Tibial nerve (tissue), 4 donors: ENCODE data around the gene PPP1R11. TPM values are rescaled to one million over a fixed set of nuclear protein-coding genes. Genes with fewer than 3 reads are reported as not detected.
A peak's percentile ranks its signal among the peaks of the same experiment; 100 is the strongest.
"Not testable (repeated sequence)": the region's sequence is repeated elsewhere in the genome, so short reads cannot be mapped to it uniquely, and the experiment has no call there.

ENCODE experiments used
- DNase-seq, 2 donors: peaks; one replicate each; pipeline ENCODE4 v3.0.0-alpha.2; 2019; ENCODE audit warnings: low spot score in 2 of 2
- H3K27ac ChIP-seq, 4 donors: fragments of 200-600 bp; sonication (generic) in 3 of 4; one replicate each; pipeline ENCODE4 v1.5.1; 2017 to 2019; ENCODE audit warnings: mild to moderate bottlenecking in 1 of 4
- H3K27me3 ChIP-seq, 2 donors: fragments of 200-600 bp; sonication (generic) in 1 of 2; one replicate each; pipeline versions ENCODE4 v1.5.1 to v1.6.0; 2017 to 2019
- H3K36me3 ChIP-seq, 3 donors: fragments of 200-600 bp; sonication (generic); one replicate each; pipeline ENCODE4 v1.5.1; 2018 to 2019
- H3K4me1 ChIP-seq, 4 donors: fragments of 200-600 bp; sonication (generic) in 3 of 4; one replicate each; pipeline ENCODE4 v1.5.1; 2017 to 2019
- H3K4me3 ChIP-seq, 4 donors: fragments of 200-600 bp; sonication (generic) in 3 of 4; one replicate each; pipeline ENCODE4 v1.5.1; 2017 to 2019; ENCODE audit warnings: mild to moderate bottlenecking in 1 of 4, moderate library complexity in 1 of 4
- H3K9me3 ChIP-seq, 4 donors: fragments of 200-600 bp; sonication (generic) in 3 of 4; one replicate each; pipeline ENCODE4 v1.5.1; 2017 to 2019
- EP300 ChIP-seq, 2 donors: sonication (generic); formaldehyde crosslinking; IDR thresholded peaks; one replicate each; pipeline ENCODE4 v1.6.1; 2017; ENCODE audit warnings: antibody characterized with exemption in 2 of 2, mild to moderate bottlenecking in 1 of 2
- POLR2A ChIP-seq, 2 donors: fragments of 450-650 bp; IDR thresholded peaks; one replicate each; pipeline ENCODE4 v1.6.1; 2017; ENCODE audit warnings: antibody characterized with exemption in 2 of 2, mild to moderate bottlenecking in 2 of 2, moderate library complexity in 2 of 2
- WGBS, 2 donors: methylation state at CpG; one replicate each; pipeline ENCODE4 v1.1.5; 2018; 5-methylcytosine and 5-hydroxymethylcytosine counted together
- total RNA-seq, 4 donors: library from RNA; depleted of rRNA; stranded (reverse); fragments of >200 nt; gene quantifications; one replicate each; pipeline ENCODE4 v1.1.0, GENCODE V29; 2016
- TF ChIP-seq, protein P1 (sequence below), 5 experiments: fragments of 200-600 bp in 3 of 5; fragments of 450-650 bp in 2 of 5; sonication (generic) in 3 of 5; IDR thresholded peaks; one replicate each; pipeline ENCODE4 v1.5.1; 2016 to 2019; ENCODE audit warnings: antibody characterized with exemption in 5 of 5, mild to moderate bottlenecking in 3 of 5, moderate library complexity in 2 of 5

PPP1R11 gene
- total RNA-seq, 4 donors from 2014 or later = 28.2 to 39.8 (median 34.2) TPM

DNA sequence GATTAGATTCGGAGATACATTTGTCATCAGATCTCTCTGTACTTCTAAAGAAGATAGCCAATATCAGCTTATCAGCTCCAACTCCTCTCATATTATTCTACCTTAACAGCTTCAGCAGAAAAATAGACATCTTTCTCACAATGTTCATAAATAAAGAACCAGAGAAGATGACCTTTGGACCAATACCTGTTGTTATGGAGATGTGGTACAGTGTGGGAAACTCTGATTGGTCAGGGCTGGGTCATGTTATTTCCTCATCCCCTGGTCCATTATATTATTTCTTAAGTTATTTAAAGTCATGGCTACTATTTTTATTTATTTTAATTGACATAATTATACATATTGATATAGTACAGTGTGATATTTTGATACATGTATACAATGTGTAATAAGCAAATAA lies 41.8 kb upstream of the PPP1R11 start:
- WGBS, 2 donors = 92 to 93% methylated on average over 1 of the region's 1 CpG
- Histone ChIP-seq H3K4me1 (no peaks in the 10 kb centered on the region), H3K36me3 (peaks cover 0 to 7% (median 0%) of the 10 kb centered on the region in 3 donors), H3K9me3 (no peaks in the 10 kb centered on the region), H3K27me3 (no peaks in the 10 kb centered on the region), H3K27ac (no peak overlapping the region), H3K4me3 (no peak overlapping the region)
- no peak for DNase-seq
- TF ChIP-seq POLR2A (IDR thresholded peaks at IDR 0.05) (no peak), EP300 (IDR thresholded peaks at IDR 0.05) (no peak)
- TF ChIP-seq, protein P1, sequence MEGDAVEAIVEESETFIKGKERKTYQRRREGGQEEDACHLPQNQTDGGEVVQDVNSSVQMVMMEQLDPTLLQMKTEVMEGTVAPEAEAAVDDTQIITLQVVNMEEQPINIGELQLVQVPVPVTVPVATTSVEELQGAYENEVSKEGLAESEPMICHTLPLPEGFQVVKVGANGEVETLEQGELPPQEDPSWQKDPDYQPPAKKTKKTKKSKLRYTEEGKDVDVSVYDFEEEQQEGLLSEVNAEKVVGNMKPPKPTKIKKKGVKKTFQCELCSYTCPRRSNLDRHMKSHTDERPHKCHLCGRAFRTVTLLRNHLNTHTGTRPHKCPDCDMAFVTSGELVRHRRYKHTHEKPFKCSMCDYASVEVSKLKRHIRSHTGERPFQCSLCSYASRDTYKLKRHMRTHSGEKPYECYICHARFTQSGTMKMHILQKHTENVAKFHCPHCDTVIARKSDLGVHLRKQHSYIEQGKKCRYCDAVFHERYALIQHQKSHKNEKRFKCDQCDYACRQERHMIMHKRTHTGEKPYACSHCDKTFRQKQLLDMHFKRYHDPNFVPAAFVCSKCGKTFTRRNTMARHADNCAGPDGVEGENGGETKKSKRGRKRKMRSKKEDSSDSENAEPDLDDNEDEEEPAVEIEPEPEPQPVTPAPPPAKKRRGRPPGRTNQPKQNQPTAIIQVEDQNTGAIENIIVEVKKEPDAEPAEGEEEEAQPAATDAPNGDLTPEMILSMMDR (IDR thresholded peaks at IDR 0.05) = no peak

DNA sequence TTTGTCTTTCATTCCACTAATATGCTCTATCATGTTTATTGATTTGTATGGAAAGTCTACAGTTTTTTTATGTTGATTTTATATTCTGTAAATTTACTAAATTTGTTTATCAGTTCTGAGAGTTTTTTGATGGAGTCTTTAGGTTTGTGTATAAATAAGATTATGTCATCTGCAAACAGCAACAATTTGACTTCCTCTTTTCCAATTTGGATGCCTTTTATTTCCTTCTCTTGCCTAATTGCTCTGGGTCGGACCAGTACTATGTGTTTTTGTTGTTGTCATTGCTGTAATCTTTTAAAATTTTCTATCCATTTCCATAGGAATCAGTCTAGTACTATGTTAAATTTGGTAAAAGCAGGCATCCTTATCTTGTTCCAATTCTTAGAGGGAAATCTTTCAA lies 37.4 kb upstream of the PPP1R11 start:
- H3K27me3 ChIP-seq = no peaks in the 10 kb centered on the region
- H3K27ac ChIP-seq = no peak overlapping the region
- DNase-seq = no peak
- peaks cover 0 to 16% (median 0%) of the 10 kb centered on the region in 3 donors for H3K36me3 ChIP-seq
- TF ChIP-seq EP300 (IDR thresholded peaks at IDR 0.05) (no peak), POLR2A (IDR thresholded peaks at IDR 0.05) (no peak)
- TF ChIP-seq, protein P1 (IDR thresholded peaks at IDR 0.05) = no peak
- 87 to 91% methylated on average over 1 of the region's 1 CpG for WGBS, 2 donors
- no peak overlapping the region for H3K4me3 ChIP-seq
- no peaks in the 10 kb centered on the region for H3K4me1 ChIP-seq
- H3K9me3 ChIP-seq = no peaks in the 10 kb centered on the region

DNA sequence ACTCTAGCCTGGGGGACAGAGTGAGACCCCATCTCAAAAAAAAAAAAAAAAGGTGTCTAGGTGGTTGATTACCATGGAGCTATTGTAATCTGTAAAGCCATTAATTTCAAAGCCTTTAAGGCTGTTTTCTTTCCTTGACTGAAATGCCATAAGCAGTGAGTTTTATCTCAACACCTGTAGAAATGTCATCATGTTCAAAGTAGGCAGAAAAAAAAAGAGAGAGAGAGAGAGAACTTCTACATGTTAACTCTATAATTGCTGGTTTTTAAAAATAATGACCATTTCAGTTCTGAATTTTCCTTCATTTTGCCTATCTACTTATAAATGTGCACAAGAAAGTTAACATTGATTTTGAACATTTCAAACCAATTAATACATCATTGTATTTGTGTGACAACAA lies 35.6 kb upstream of the PPP1R11 start:
- DNase-seq = no peak
- Histone ChIP-seq H3K27ac (no peak overlapping the region), H3K4me3 (no peak overlapping the region), H3K4me1 (no peaks in the 10 kb centered on the region), H3K9me3 (no peaks in the 10 kb centered on the region), H3K36me3 (peaks cover 0 to 21% (median 0%) of the 10 kb centered on the region in 3 donors), H3K27me3 (no peaks in the 10 kb centered on the region)
- TF ChIP-seq POLR2A (IDR thresholded peaks at IDR 0.05) (no peak), EP300 (IDR thresholded peaks at IDR 0.05) (no peak)
- TF ChIP-seq, protein P1 (IDR thresholded peaks at IDR 0.05) = no peak

DNA sequence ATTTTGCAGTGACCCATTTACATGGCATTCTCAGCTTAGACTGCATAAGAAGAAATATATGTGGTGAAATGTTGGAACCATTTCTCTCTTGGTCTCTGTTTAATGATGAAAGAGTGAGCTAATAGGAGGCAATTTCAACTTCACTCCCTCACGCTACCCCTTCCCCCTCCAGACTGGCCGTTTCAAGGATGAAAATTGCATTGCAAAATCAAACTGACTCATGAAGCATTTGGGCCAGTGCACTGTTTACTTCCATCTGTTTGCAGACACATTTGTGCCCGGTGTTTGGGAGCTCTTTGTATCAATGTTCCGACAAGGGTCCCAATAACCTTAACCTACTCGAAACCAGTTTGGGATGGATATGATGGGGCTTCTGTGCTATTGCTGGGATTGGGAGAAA lies 33.6 kb upstream of the PPP1R11 start:
- WGBS, 2 donors = 86 to 90% methylated on average over 5 of the region's 5 CpGs
- not testable (repeated sequence) for H3K27me3 ChIP-seq, H3K4me1 ChIP-seq, H3K9me3 ChIP-seq, H3K4me3 ChIP-seq, DNase-seq, H3K27ac ChIP-seq
- H3K36me3 ChIP-seq = peaks cover 0 to 21% (median 0%) of the 10 kb centered on the region in 3 donors

DNA sequence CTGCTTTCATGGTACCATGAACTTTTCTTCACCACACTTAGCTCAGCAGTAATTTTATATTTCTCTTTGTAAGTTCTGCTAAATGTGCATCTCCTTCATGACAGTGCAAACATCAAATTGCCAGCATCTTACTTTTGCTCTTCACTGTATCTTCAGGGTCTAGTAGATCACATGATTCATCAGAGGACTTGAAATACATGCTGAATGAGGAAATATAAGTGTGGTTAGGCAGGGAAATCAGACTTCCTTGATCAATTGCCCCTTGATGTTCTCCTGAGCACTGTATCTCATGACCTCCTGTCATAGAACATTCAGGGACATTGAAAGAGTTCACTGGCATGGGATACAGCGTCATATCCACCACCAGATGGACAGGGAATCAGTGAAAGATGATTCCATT lies 31.2 kb upstream of the PPP1R11 start:
- Histone ChIP-seq H3K27me3 (no peaks in the 10 kb centered on the region), H3K4me1 (no peaks in the 10 kb centered on the region), H3K9me3 (no peaks in the 10 kb centered on the region), H3K36me3 (peaks cover 0 to 21% (median 0%) of the 10 kb centered on the region in 3 donors), H3K27ac (no peak overlapping the region), H3K4me3 (no peak overlapping the region)
- no peak for DNase-seq
- TF ChIP-seq, protein P1 (IDR thresholded peaks at IDR 0.05) = no peak
- no peak for TF ChIP-seq POLR2A (IDR thresholded peaks at IDR 0.05)
- TF ChIP-seq EP300 (IDR thresholded peaks at IDR 0.05) = no peak
- 81 to 88% methylated on average over 1 of the region's 1 CpG for WGBS, 2 donors

DNA sequence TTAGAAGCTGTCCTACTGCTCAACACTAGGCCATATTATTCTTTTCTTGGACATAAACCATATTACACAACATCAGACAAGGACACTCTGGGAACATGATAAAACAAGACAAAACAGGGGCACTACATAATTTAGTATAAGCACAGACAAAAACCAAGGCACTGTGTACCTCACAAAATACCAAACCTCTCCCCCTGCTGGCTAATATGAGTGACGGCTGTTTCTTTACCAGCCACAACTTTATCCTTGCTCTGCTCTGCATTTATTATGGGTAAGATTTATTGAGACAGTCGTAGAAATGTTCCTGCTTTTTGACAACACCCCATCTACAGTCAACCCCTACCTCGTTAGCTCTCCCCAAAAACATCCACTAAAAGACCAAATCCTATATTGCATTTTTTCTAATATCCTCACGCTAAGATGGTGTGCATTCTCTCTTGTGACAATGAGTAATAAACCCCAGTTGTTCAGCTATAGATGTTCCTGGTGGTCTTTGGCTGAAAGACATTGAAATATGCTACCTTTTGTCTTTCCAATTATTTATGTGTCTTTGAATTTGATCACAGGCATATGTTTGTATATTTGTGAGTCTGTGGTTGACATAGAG lies 29.7 kb upstream of the PPP1R11 start:
- H3K27me3 ChIP-seq = no peaks in the 10 kb centered on the region
- no peak overlapping the region for H3K27ac ChIP-seq
- WGBS, 2 donors = 46 to 48% methylated on average over 4 of the region's 4 CpGs
- no peak for TF ChIP-seq POLR2A (IDR thresholded peaks at IDR 0.05)
- TF ChIP-seq, protein P1 (IDR thresholded peaks at IDR 0.05) = peak in 2 of 5 experiments; percentile 11 to 15
- H3K36me3 ChIP-seq = peaks cover 0 to 13% (median 0%) of the 10 kb centered on the region in 3 donors
- H3K4me3 ChIP-seq = no peak overlapping the region
- DNase-seq = no peak
- no peaks in the 10 kb centered on the region for H3K4me1 ChIP-seq
- H3K9me3 ChIP-seq = no peaks in the 10 kb centered on the region
